GM12865 (cell line): ENCODE measurements around the gene ASL.
A peak's percentile ranks its signal among the peaks of the same experiment; 100 is the strongest.
"Not testable (repeated sequence)": the region's sequence is repeated elsewhere in the genome, so short reads cannot be mapped to it uniquely, and the experiment has no call there.

Source experiments
- DNase-seq: peaks from one replicate; pipeline ENCODE4 v3.0.0; 2010; ENCODE audit warnings: low read depth
- H3K4me3 ChIP-seq: 2 replicates; pipeline ENCODE4 v1.5.1; 2011; ENCODE audit warnings: mild to moderate bottlenecking, low read depth, low read length, control low read depth
- TF ChIP-seq, protein P1 (sequence below): IDR thresholded peaks from 2 replicates; pipeline ENCODE4 v1.5.1; 2011; ENCODE audit warnings: low read length, control low read depth, low read depth, inconsistent platforms; ENCODE audit not compliant: insufficient read depth; ENCODE audit errors: missing control alignments

Gene ASL

DNA sequence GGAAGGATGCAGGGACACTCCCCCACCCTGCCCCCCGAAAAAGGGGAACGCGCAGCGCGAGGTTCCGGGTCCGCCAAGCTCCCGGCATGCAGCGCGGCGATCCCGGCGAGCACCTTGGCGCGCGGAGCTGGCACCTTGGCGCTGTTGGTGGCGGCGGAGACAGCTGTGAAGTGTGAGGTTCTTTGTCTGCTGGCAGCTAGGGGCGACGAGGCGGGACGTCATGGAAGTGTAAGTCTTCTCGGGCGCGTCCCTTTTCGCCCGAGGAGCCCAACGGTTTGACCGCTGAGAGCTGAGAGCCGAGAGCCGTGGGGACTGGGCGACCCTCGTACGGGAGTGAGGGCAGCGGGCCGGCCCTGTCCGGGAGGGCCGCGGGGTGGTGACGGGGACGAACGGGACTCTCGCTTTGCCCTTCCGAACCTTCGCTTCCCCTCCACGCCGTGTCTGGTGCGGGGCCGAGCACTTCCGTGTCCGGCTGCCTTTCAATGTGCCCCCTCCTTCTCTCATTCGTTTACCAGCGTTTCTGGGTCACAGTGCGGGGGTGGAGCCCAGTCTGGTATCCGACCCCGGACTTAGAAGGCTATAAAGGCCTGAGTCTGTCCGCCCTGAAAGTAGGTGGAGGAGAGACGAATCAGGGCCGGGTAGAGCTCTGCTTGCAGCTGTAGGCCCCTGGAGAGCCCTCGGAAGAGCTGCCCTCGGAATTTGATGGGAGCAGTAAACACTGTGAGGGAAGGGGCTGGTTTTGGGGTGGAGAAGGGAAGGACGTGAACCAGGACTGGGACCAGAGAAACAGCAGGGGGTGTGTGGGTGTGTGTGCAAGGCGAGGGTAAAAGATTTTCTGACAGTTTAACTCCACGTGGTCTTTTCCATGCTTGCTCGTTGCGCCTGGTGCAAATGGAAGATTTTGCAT lies 39.4 kb downstream of the ASL start, which contains the start of gene CRCP:
Gene CRCP (plus strand): TSS at position 105 of the 907 bp plus-strand sequence. CDS start 116 bp downstream, at position 221.
- peak within 1 kb of the TSS; percentile 97 for H3K4me3 ChIP-seq
- DNase-seq = peak; percentile 90
- TF ChIP-seq, protein P1, sequence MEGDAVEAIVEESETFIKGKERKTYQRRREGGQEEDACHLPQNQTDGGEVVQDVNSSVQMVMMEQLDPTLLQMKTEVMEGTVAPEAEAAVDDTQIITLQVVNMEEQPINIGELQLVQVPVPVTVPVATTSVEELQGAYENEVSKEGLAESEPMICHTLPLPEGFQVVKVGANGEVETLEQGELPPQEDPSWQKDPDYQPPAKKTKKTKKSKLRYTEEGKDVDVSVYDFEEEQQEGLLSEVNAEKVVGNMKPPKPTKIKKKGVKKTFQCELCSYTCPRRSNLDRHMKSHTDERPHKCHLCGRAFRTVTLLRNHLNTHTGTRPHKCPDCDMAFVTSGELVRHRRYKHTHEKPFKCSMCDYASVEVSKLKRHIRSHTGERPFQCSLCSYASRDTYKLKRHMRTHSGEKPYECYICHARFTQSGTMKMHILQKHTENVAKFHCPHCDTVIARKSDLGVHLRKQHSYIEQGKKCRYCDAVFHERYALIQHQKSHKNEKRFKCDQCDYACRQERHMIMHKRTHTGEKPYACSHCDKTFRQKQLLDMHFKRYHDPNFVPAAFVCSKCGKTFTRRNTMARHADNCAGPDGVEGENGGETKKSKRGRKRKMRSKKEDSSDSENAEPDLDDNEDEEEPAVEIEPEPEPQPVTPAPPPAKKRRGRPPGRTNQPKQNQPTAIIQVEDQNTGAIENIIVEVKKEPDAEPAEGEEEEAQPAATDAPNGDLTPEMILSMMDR = peak; percentile 34

DNA sequence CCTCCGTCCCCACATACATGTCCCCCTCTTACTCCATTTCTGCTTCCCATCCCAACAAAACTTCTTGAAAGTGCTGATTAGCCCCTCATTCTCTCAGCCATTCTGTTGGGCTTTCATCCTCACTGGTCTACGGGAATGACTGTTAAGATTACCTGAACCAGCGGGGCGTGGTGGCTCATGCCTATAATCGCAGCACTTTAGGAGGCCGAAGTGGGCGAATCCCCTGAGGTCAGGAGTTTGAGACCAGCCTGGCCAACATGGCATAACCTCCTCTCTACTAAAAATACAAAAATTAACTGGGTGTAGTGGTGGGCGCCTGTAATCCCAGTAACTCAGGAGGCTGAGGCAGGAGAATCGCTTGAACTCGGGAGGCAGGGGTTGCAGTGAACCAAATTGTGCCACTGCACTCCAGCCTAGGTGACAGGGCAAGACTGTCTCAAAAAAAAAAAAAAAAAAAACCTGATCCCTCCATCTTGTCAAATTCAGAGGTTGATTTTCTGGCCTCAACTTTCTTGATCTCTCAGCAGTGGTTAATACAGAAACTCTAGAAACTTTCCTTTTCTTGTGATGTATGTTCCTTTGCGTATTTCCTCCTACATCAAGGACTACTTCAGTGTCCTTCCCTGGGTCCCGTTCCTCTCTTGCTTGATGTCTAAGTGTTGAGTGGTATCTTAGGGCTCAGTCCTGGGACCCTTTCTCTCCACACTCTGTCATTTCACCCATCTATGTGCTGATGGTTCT lies 41.2 kb downstream of the ASL start:
- H3K4me3 ChIP-seq, DNase-seq: not testable (repeated sequence)

GRCh38 chr7:66118603-66119002 lies 43.0 kb downstream of the ASL start:
- TF ChIP-seq, protein P1 = no peak
- no peak for DNase-seq
- no peak overlapping the region for H3K4me3 ChIP-seq

DNA sequence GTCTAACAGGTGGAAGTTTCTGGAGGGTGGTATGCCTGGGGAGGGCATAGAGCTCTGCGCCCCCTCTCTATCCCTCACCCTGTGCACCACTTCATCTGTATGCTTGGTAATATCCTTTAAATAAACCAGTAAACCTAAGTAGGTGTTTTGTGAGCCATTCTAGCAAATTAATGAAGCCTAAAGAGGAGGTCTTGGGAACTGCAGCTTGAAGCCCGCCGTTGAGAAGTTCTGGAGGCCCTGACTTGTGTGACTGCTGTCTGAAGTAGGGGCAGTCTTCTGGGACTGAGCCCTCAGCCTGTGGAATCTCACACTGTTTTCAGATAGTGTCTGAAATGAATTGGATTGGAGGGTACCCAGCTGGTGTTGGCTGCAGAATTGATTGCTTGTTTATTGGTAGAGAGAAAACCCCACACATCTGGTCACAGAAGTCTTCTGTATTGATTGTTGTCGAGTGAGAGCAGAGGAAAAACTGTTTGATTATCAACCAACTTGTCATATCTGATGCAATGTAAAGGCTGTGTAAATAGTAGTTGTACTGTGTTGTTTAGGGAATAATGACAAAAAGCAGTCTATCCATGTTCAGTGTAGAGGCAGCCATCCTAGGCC lies 43.7 kb downstream of the ASL start:
- H3K4me3 ChIP-seq = no peak overlapping the region
- TF ChIP-seq, protein P1 = no peak
- no peak for DNase-seq

DNA sequence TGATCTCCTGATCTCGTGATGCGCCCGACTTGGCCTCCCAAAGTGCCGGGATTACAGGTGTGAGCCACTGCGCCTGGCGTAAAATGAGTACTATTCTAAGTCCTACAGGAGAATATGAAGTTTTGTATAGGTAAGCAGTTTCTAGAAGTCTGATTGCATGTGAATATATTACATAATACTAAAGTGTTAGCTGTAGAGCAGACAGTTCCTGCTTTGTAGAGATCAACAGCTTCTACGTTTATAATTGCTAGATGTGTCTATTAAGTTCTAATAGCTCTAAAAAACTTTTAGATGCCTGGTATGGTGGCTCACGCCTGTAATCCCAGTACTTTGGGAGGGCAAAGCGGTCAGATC lies 47.5 kb downstream of the ASL start:
- no peak for DNase-seq
- no peak overlapping the region for H3K4me3 ChIP-seq
- TF ChIP-seq, protein P1 = no peak

- not testable (repeated sequence) for H3K4me3 ChIP-seq, DNase-seq
Measured at GRCh38 chr7:66124569-66124861, 48.9 kb downstream of the ASL start.

GRCh38 chr7:66125052-66125694 lies 49.6 kb downstream of the ASL start:
- TF ChIP-seq, protein P1 = no peak
- no peak for DNase-seq
- H3K4me3 ChIP-seq = no peak overlapping the region

GRCh38 chr7:66125781-66126352 lies 50.2 kb downstream of the ASL start:
- not testable (repeated sequence) for DNase-seq, H3K4me3 ChIP-seq

- DNase-seq, H3K4me3 ChIP-seq: not testable (repeated sequence)
Measured at GRCh38 chr7:66127172-66127571, 51.6 kb downstream of the ASL start.
